KBM-7 (cell line): ENCODE measurements around the gene MLPH.

Experiments used
- DNase-seq: peaks from one replicate; pipeline ENCODE4 v3.0.0-alpha.2; 2015
- in situ Hi-C: fragments of 300-500 bp; cut with MboI; formaldehyde crosslinking; loops from 2 replicates; pipeline ENCODE4 v1.14.3; 2020; ENCODE audit warnings: low sequenced_read_pairs, low pct_unique_long_range_greater_than_20kb, mixed read lengths

Gene MLPH

GRCh38 chr2:237486819-237487448, at the start of gene MLPH:
Gene MLPH, plus strand, starts transcription at chr2:237487251. Its CDS starts 6,176 bp downstream, at chr2:237493427.
- in situ Hi-C loops = no loop called here

GRCh38 chr2:237437566-237437965, 49.5 kb upstream of the MLPH start:
- in situ Hi-C loops = no loop called here
- no peak for DNase-seq

More at GRCh38 chr2:237486819-237487448, at the start of gene MLPH:
- DNase-seq = no peak

GRCh38 chr2:237438080-237438940, 48.7 kb upstream of the MLPH start:
- in situ Hi-C loops = no loop called here
- DNase-seq = no peak

DNA sequence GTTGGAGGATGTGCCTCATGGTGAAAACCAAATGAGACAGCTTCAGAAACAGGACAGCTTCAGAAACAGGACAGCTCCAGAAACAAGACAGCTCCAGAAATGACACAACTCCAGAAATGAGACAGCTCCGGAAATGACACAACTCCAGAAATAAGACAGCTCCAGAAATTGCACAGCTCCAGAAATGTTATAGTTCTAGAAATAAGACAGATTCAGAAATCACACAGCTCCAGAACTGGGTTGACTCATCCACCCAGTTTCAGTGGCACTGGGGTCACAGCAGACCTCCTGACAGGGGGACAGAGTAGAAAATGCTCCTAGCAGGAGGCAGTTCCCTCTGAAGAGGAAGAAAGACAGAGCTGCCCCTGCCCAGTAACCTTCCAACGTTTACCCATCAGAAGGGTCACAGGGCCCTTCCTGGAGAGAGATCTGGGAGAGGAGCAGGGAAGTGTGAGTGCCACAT, 46.2 kb upstream of the MLPH start:
- in situ Hi-C loops = no loop called here
- no peak for DNase-seq

- in situ Hi-C loops = no loop called here
- DNase-seq = no peak
Observed at GRCh38 chr2:237441605-237442274, 45.3 kb upstream of the MLPH start.

- in situ Hi-C loops = no loop called here
- DNase-seq = no peak
Observed at GRCh38 chr2:237444071-237444470, 43.0 kb upstream of the MLPH start.

- no peak for DNase-seq
- in situ Hi-C loops = no loop called here
Observed at GRCh38 chr2:237445611-237446337, 41.3 kb upstream of the MLPH start.

GRCh38 chr2:237446338-237446665, 40.7 kb upstream of the MLPH start:
- no peak for DNase-seq
- in situ Hi-C loops = no loop called here

DNA sequence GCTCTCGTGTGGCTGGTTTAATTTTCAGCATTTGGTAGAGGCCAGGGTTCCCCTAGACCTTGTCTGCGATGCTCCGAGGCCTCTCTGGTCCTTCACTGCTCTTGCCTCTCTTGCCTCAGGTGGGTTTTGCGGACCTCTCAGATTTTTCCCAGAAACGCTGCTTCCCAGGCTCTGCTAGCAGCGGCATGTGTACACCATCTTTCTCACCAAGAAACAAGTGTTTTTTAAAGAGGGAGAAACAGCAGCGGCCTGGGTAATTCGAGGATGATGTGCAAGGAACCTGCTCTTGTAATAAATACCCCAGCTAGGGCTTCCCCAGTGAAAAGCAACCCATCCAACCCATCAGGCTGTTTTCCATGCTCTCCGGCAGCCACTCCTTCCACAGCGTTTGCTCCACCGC, 39.6 kb upstream of the MLPH start:
- no peak for DNase-seq

GRCh38 chr2:237448171-237448570, 38.9 kb upstream of the MLPH start:
- in situ Hi-C loops = no loop called here
- no peak for DNase-seq

More for the DNA sequence above, 39.6 kb upstream of the MLPH start:
- in situ Hi-C loops = no loop called here

DNA sequence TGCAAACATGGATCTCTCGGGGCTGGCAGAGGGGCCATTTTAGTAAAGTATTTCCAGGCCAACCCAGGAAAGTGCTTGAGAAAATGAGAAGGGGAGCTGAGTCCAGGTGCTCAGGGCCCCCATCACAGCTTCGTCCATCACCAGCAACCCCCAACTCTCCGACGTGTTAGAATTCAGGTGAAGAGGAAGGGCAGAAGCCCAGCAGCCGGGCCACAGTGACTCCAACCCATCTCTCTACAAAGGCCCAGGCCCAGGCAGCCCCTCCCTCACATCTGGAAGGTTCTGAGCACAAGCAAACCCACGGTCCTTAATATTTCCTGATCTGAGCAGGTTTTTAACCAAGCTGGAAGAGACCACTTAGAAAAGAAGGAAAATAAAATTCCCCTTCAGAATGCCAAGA, 38.4 kb upstream of the MLPH start:
- in situ Hi-C loops = no loop called here
- DNase-seq = no peak

- in situ Hi-C loops = no loop called here
- DNase-seq = peak; percentile 77
Observed at GRCh38 chr2:237449193-237449881, 37.7 kb upstream of the MLPH start.

GRCh38 chr2:237450108-237450507, 36.9 kb upstream of the MLPH start:
- DNase-seq = no peak
- in situ Hi-C loops = no loop called here

- in situ Hi-C loops = no loop called here
- no peak for DNase-seq
Observed at GRCh38 chr2:237450583-237450982, 36.5 kb upstream of the MLPH start.

GRCh38 chr2:237451643-237452469, 35.2 kb upstream of the MLPH start:
- no peak for DNase-seq
- in situ Hi-C loops = no loop called here

GRCh38 chr2:237452861-237453260, 34.2 kb upstream of the MLPH start:
- DNase-seq = no peak
- in situ Hi-C loops = no loop called here

DNA sequence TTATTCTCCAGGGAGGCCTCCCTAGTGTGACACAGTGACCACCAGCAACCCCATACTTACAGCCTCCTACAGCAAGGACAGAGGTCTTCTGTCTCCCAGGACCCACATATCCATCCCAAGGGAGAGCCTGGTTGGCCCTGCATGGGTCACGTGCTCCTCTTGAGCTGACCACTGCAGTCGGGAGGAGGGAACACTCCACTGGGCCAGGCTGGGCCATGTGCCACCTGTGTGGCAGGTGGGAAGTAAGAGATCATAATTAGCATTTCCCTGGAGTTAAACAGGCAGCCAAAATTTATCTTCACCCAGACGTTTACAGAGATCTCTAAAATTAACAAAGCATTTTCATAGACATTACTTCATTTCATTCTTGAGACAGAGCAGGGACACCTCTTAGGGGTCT, 33.4 kb upstream of the MLPH start:
- no peak for DNase-seq

GRCh38 chr2:237455764-237456163, 31.3 kb upstream of the MLPH start:
- DNase-seq = no peak
- in situ Hi-C loops = no loop called here

More for the DNA sequence above, 33.4 kb upstream of the MLPH start:
- in situ Hi-C loops = no loop called here
